A549 treated with RU486 at 1 μM for 4 hours (cell line): ENCODE results near the gene ADAMTS18. TPM values are rescaled to one million over a fixed set of nuclear protein-coding genes. Genes with fewer than 3 reads are reported as not detected.

Experiments used
- total RNA-seq: library from RNA; stranded (reverse); fragments of 200-300 nt; extraction: Qiagen RNA extraction; gene quantifications from 5 replicates; pipeline ENCODE4 v1.2.3, GENCODE V29; 2022; ENCODE audit warnings: low read depth

ADAMTS18 gene, protein sequence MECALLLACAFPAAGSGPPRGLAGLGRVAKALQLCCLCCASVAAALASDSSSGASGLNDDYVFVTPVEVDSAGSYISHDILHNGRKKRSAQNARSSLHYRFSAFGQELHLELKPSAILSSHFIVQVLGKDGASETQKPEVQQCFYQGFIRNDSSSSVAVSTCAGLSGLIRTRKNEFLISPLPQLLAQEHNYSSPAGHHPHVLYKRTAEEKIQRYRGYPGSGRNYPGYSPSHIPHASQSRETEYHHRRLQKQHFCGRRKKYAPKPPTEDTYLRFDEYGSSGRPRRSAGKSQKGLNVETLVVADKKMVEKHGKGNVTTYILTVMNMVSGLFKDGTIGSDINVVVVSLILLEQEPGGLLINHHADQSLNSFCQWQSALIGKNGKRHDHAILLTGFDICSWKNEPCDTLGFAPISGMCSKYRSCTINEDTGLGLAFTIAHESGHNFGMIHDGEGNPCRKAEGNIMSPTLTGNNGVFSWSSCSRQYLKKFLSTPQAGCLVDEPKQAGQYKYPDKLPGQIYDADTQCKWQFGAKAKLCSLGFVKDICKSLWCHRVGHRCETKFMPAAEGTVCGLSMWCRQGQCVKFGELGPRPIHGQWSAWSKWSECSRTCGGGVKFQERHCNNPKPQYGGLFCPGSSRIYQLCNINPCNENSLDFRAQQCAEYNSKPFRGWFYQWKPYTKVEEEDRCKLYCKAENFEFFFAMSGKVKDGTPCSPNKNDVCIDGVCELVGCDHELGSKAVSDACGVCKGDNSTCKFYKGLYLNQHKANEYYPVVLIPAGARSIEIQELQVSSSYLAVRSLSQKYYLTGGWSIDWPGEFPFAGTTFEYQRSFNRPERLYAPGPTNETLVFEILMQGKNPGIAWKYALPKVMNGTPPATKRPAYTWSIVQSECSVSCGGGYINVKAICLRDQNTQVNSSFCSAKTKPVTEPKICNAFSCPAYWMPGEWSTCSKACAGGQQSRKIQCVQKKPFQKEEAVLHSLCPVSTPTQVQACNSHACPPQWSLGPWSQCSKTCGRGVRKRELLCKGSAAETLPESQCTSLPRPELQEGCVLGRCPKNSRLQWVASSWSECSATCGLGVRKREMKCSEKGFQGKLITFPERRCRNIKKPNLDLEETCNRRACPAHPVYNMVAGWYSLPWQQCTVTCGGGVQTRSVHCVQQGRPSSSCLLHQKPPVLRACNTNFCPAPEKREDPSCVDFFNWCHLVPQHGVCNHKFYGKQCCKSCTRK (N-terminal part only)
- 0.05 TPM in 1 of 5 replicates, not detected in the others for total RNA-seq

DNA sequence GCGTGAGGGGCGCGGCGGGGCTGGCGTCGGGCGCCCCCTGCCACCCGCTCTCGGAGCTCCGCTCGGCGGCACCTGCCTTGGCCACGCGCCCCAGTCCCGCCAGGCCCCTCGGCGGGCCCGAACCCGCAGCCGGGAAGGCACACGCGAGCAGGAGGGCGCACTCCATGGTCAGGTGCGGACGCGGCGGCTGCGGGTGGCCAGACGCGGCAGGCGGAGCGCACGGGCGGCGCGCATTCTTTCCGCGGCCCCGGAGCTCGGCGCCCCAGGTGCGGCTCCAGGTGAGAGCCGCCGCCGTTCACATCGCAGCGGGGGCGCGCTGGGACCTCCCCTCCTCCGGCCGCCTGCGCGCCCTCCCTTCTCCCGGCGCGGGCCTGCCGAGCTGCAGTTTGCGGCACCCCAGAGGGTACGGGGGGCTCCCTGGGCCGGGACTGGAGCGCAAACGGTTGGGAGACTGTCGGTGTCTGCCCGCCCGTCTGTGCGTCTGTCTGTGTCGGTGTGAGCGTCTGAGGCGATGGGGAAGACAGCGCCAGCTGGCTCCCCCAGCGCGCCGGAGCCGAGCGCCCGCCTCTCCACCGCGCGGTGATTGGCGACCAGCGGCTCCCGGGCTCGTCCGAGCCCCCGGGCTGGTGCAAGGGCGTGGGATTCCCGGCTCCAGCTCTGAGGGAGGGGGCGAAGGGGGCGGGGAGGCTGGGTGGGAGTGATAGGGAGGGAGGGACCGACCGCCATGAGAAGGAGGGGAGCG, at the start of gene ADAMTS18:
TSS of gene ADAMTS18 (minus strand) at position 505 of the 742 bp plus-strand sequence. CDS start at position 166, 339 bp downstream.

Other genes starting within 250 kb of the ADAMTS18 start
- 26.8 to 43.8 TPM (median 37.0 TPM) in 5 replicates for gene MON1B, start 243.8 kb downstream of the ADAMTS18 start, total RNA-seq
- 4.4 to 9.1 TPM (median 7.9 TPM) in 5 replicates for gene SYCE1L, start 235.6 kb downstream of the ADAMTS18 start, total RNA-seq